ENCODE data around the gene SLC1A1.

The SLC1A1 gene

DNA sequence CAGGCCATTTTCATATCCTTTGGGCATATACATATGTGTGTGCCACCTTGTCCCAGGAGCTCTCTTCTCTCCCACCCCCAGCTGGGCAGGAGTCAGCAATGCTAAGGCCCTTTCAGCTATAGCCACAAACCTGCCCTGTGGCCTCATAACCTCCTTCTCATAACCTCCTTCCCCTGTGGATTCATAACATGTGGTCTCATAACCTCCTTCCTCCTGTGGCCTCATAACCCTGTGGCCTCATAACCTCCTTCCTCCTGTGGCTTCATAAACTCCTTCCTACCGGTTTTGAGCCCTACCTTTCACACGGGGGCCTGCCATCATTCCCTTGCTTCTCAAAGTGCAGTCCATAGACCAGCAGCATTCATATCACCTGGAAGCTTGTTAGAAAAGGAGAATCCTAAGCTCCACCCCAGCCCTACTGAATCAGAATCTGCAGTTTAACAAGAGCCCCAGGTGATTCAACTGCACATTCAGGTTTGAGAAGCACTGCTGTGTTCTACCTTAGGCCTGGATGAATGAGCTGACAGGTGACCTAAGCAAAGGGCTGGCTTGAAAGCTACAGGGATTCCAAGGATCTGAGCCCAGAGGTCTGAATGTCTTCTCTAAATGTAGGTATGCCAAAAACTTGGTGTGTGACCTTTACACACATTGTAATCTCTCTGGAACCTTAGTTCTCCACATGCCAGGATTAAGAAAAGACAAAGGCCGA, 129.9 kb downstream of the SLC1A1 start:
- DNase-seq (ENCODE audit: low read depth) = no peak

DNA sequence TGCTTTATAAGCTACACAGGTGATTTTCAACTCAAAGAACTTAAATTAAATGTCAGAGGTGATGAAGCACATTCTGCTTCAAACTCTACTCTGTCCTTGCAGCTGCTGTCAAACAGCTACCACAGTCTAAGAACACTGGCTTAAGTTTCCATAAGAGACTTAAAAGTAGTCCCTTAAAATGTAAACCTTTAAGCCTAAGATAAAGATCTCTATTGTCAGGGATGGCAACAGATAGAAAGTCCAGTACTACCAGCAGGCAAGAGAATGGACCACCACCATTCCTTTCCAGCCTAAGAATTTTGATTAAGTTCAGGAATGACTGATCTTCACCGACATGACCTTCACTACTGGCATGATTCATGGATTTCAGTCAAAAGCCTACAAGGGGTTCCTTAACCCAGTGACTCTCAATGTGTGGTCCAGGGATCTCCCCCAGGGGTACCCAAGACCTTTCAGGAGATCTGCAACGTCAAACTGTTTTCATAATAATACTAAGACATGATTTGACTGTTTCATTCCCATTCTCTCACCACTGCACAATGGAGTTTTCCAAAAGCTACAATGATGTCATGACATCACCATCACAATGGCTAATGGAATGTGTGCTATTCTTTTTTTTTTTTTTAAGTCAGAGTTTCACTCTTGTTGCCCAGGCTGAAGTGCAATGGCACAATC, 130.8 kb downstream of the SLC1A1 start:
- DNase-seq (ENCODE audit: low read depth) = no peak

DNA sequence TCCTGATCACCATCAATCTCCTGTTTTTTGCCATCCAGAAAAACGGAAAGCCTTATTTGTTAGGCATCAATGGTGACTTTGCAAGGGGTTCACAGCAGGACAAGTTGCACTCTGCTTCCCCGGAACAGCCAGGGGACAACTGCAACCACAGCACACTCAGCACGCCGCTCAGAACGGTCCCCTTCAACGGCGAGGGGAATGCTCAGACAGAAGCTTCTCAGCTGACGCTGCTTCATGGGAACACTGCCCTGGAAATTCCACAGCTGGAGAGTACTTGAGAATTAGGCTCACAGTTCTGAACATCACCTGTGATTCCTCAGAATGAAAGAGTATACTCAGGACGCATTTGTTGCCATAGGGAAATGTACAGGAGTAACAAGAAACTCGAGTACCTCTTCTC, 131.7 kb downstream of the SLC1A1 start:
- DNase-seq (ENCODE audit: low read depth) = no peak

DNA sequence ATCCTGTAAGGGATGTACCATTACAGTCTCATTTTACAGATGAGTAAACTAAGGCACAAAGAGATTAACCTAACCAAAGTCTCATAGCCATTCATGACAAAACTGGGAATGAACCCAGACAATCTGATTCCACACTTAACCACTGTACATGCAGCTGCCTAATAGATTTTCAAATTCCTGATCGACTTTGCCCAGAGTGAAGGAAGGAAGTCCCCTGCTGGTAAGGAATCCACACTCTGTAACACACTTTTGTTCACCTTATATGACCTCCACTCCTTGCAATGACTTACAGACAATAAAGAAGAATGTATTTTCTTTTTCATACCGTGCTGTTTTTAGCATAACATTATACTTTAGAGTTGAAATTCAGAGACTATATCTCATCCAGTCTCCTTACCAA, 140.6 kb downstream of the SLC1A1 start:
- no peak for DNase-seq (ENCODE audit: low read depth)

Measured in T follicular helper cell (primary cell).